GM12878 (cell line): ENCODE results near the gene ZNF574. TPM values are rescaled to one million over a fixed set of nuclear protein-coding genes. Genes with fewer than 3 reads are reported as not detected.

ENCODE experiments used
- CHD2 ChIP-seq: IDR thresholded peaks from 2 replicates; pipeline ENCODE4 v1.6.1; 2011; ENCODE audit warnings: low read depth, low read length, improper control_type of control experiment, borderline replicate concordance
- CREB1 ChIP-seq: IDR thresholded peaks from 2 replicates; pipeline ENCODE4 v1.6.1; 2012; ENCODE audit warnings: low read depth, mild to moderate bottlenecking, inconsistent platforms
- MEF2B ChIP-seq: fragments of 450-650 bp; IDR thresholded peaks from 2 replicates; pipeline ENCODE4 v1.6.1; 2018; ENCODE audit warnings: mild to moderate bottlenecking, moderate library complexity; ENCODE audit not compliant: partially characterized antibody, poor library complexity, severe bottlenecking
- MTA3 ChIP-seq: IDR thresholded peaks from 2 replicates; pipeline ENCODE4 v1.6.1; 2012; ENCODE audit warnings: low read length, inconsistent platforms, borderline replicate concordance
- ZNF207 ChIP-seq: fragments of 450-650 bp; IDR thresholded peaks from 2 replicates; pipeline ENCODE4 v1.6.1; 2014; ENCODE audit warnings: antibody characterized with exemption, mild to moderate bottlenecking, borderline replicate concordance
- polyA plus RNA-seq, 11 experiments: library from polyadenylated mRNA; depleted of rRNA in 4 of 11; unstranded in 6 of 11; stranded (reverse) in 5 of 11; fragments of >200 nt; fragmentation: Nextera tagmentation in 4 of 11; fragmentation: Illumina TruSeq in 1 of 11; extraction: Ambion mirVana in 4 of 11; extraction: Trizol in 1 of 11; gene quantifications; 1 replicate in 1 of 11; 2 replicates in 10 of 11; pipeline versions ENCODE4 v1.2.1 to v1.2.3, GENCODE V29; 2011 to 2016; ENCODE audit warnings: inconsistent platforms in 2 of 11, missing spikeins in 2 of 11, low read depth in 1 of 11
- total RNA-seq, 4 experiments: library from RNA; depleted of rRNA in 3 of 4; stranded (reverse); fragments of >200 nt in 3 of 4; fragmentation: Illumina TruSeq in 1 of 4; extraction: Trizol in 1 of 4; gene quantifications; 2 replicates each; pipeline versions ENCODE4 v1.2.1 to v1.2.3, GENCODE V29; 2013 to 2021
- TF ChIP-seq, protein P1 (sequence below): fragments of 450-650 bp; IDR thresholded peaks from 2 replicates; pipeline ENCODE4 v1.6.1; 2017; ENCODE audit warnings: mild to moderate bottlenecking, moderate library complexity

The ZNF574 gene
- total and polyA plus RNA-seq, 10 of the 15 experiments (the other 5 are each of a cell fraction or from before 2014, with no cell fraction given) = 0.32 to 25.6 (median 11.4) TPM

DNA sequence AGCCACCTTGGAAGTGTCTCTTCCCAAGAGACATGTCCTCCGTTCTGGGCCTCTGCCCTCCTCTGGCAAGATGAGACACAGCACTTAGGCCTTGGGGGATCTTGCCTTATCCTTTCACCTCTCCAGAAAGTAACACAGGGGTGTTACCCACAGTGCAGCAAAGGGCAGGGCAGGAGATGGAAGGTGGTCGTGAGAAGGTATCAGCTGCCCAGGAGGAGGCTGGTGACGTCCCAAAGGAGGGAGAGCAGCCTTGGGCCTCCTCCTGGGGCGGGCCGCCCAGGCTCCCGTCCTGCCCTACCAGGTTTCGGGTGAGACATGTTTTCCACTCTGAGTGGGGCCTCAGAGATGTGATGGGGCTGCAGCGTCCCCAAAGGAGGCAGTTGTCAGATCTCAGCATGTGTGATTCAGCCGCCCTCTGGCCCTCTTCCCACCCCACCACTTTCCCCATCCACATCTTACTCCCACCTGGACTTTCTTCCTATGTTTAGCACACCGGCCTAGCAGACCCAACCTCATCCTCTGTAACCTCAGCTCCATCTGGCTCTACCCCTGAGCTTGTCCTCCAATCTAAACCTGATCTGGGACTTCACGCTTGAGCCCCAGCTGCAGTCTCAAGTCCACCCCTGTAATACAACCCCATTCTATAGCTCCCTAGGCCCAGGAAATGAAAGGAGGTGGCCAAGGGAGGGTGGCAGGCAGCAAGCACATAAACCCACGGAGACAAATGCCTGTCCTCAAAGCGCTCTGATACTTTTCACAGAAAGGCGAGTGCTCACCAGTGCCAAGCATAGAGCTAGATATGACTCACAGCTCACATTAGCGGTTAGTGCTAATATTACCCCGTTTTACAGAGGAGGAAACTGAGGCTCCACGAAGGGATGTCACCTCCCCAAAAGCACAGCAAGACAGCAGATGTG lies 47.0 kb downstream of the ZNF574 start (continued):
- peak; percentile 31 for TF ChIP-seq MEF2B
- 0 out of 2 replicates have a peak, but pooled peaks have one; percentile 22 for TF ChIP-seq MTA3
- TF ChIP-seq, protein P1, sequence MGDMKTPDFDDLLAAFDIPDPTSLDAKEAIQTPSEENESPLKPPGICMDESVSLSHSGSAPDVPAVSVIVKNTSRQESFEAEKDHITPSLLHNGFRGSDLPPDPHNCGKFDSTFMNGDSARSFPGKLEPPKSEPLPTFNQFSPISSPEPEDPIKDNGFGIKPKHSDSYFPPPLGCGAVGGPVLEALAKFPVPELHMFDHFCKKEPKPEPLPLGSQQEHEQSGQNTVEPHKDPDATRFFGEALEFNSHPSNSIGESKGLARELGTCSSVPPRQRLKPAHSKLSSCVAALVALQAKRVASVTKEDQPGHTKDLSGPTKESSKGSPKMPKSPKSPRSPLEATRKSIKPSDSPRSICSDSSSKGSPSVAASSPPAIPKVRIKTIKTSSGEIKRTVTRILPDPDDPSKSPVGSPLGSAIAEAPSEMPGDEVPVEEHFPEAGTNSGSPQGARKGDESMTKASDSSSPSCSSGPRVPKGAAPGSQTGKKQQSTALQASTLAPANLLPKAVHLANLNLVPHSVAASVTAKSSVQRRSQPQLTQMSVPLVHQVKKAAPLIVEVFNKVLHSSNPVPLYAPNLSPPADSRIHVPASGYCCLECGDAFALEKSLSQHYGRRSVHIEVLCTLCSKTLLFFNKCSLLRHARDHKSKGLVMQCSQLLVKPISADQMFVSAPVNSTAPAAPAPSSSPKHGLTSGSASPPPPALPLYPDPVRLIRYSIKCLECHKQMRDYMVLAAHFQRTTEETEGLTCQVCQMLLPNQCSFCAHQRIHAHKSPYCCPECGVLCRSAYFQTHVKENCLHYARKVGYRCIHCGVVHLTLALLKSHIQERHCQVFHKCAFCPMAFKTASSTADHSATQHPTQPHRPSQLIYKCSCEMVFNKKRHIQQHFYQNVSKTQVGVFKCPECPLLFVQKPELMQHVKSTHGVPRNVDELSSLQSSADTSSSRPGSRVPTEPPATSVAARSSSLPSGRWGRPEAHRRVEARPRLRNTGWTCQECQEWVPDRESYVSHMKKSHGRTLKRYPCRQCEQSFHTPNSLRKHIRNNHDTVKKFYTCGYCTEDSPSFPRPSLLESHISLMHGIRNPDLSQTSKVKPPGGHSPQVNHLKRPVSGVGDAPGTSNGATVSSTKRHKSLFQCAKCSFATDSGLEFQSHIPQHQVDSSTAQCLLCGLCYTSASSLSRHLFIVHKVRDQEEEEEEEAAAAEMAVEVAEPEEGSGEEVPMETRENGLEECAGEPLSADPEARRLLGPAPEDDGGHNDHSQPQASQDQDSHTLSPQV = no peak
- no peak; the same call in 1 of the 2 replicates for TF ChIP-seq CREB1
- TF ChIP-seq CHD2 = no peak
- no peak for TF ChIP-seq ZNF207
